MM.1S (cell line): ENCODE data around the gene MAML3.

Experiments used
- DNase-seq: peaks from one replicate; pipeline ENCODE4 v3.0.0-alpha.2; 2015
- H2AFZ ChIP-seq: fragments of 300-600 bp; sonication (generic); 2 replicates; pipeline ENCODE4 v1.6.0; 2016; ENCODE audit warnings: antibody characterized with exemption, low read length
- H3F3A ChIP-seq: fragments of 300-600 bp; sonication (generic); 2 replicates; pipeline ENCODE4 v1.6.1; 2016; ENCODE audit warnings: mild to moderate bottlenecking, antibody characterized with exemption, low read length, moderate library complexity, mixed read lengths; ENCODE audit not compliant: insufficient read depth
- H3K27ac ChIP-seq: fragments of 300-600 bp; sonication (generic); 2 replicates; pipeline ENCODE4 v1.5.1; 2016; ENCODE audit warnings: mild to moderate bottlenecking, low read length
- H3K27me3 ChIP-seq: fragments of 300-600 bp; sonication (generic); replicated peaks from 2 replicates; pipeline ENCODE4 v1.6.0; 2016; ENCODE audit warnings: low read length; ENCODE audit not compliant: insufficient read depth
- H3K36me3 ChIP-seq: fragments of 300-600 bp; sonication (generic); replicated peaks from 2 replicates; pipeline ENCODE4 v1.6.1; 2016; ENCODE audit warnings: mild to moderate bottlenecking, low read length, mixed read lengths; ENCODE audit not compliant: insufficient read depth
- H3K4me1 ChIP-seq: fragments of 300-600 bp; sonication (generic); 2 replicates; pipeline ENCODE4 v1.6.1; 2016; ENCODE audit warnings: low read length, mixed read lengths
- H3K4me2 ChIP-seq: fragments of 300-600 bp; sonication (generic); 2 replicates; pipeline ENCODE4 v1.6.0; 2016; ENCODE audit warnings: low read depth, low read length
- H3K4me3 ChIP-seq: fragments of 300-600 bp; sonication (generic); 2 replicates; pipeline ENCODE4 v1.5.1; 2016; ENCODE audit warnings: low read length, mixed read lengths
- H3K79me2 ChIP-seq: fragments of 300-600 bp; sonication (generic); 2 replicates; pipeline ENCODE4 v1.6.1; 2016; ENCODE audit warnings: mixed run types, low read length, mixed read lengths
- H3K9ac ChIP-seq: fragments of 300-600 bp; sonication (generic); 2 replicates; pipeline ENCODE4 v1.6.1; 2016; ENCODE audit warnings: low read length, mixed read lengths
- H3K9me2 ChIP-seq: fragments of 300-600 bp; sonication (generic); replicated peaks from 2 replicates; pipeline ENCODE4 v1.6.1; 2016; ENCODE audit warnings: mild to moderate bottlenecking, low read length, mixed read lengths; ENCODE audit not compliant: insufficient read depth
- H3K9me3 ChIP-seq: fragments of 300-600 bp; sonication (generic); replicated peaks from 2 replicates; pipeline ENCODE4 v1.6.1; 2016; ENCODE audit warnings: mild to moderate bottlenecking, low read length, mixed read lengths; ENCODE audit not compliant: insufficient read depth
- H4K20me1 ChIP-seq: fragments of 300-600 bp; sonication (generic); 2 replicates; pipeline ENCODE4 v1.6.1; 2016; ENCODE audit warnings: mild to moderate bottlenecking, low read length, moderate library complexity, mixed read lengths; ENCODE audit not compliant: insufficient read depth
- EZH2 ChIP-seq: fragments of 300-600 bp; sonication (generic); optimal IDR thresholded peaks from 2 replicates; pipeline ENCODE3; 2017; ENCODE audit warnings: low read depth, mild to moderate bottlenecking, antibody characterized with exemption, low read length, mixed read lengths
- EZH2phosphoT487 ChIP-seq: fragments of 300-600 bp; sonication (generic); IDR thresholded peaks from 2 replicates; pipeline ENCODE4 v1.6.1; 2018; ENCODE audit warnings: antibody characterized with exemption, low read length
- TF ChIP-seq, protein P1 (sequence below): fragments of 300-600 bp; sonication (generic); IDR thresholded peaks from 2 replicates; pipeline ENCODE4 v1.5.1; 2016; ENCODE audit warnings: antibody characterized with exemption, low read length, mixed read lengths

Gene MAML3

GRCh38 chr4:140091305-140091704 is 62.7 kb downstream of the MAML3 start:
- Histone ChIP-seq H3K36me3 (no peaks in the 10 kb centered on the region), H3K4me3 (no peak overlapping the region), H3K27me3 (no peaks in the 10 kb centered on the region), H3F3A (no peaks in the 10 kb centered on the region), H3K79me2 (no peaks in the 10 kb centered on the region), H3K9me3 (no peaks in the 10 kb centered on the region), H3K4me2 (no peak overlapping the region), H3K4me1 (no peaks in the 10 kb centered on the region), H3K27ac (no peak overlapping the region), H3K9ac (no peak overlapping the region), H4K20me1 (no peaks in the 10 kb centered on the region), H3K9me2 (no peaks in the 10 kb centered on the region), H2AFZ (no peak overlapping the region)
- TF ChIP-seq EZH2 = no peak
- TF ChIP-seq EZH2phosphoT487 = no peak
- TF ChIP-seq, protein P1, sequence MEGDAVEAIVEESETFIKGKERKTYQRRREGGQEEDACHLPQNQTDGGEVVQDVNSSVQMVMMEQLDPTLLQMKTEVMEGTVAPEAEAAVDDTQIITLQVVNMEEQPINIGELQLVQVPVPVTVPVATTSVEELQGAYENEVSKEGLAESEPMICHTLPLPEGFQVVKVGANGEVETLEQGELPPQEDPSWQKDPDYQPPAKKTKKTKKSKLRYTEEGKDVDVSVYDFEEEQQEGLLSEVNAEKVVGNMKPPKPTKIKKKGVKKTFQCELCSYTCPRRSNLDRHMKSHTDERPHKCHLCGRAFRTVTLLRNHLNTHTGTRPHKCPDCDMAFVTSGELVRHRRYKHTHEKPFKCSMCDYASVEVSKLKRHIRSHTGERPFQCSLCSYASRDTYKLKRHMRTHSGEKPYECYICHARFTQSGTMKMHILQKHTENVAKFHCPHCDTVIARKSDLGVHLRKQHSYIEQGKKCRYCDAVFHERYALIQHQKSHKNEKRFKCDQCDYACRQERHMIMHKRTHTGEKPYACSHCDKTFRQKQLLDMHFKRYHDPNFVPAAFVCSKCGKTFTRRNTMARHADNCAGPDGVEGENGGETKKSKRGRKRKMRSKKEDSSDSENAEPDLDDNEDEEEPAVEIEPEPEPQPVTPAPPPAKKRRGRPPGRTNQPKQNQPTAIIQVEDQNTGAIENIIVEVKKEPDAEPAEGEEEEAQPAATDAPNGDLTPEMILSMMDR = no peak
- no peak for DNase-seq

DNA sequence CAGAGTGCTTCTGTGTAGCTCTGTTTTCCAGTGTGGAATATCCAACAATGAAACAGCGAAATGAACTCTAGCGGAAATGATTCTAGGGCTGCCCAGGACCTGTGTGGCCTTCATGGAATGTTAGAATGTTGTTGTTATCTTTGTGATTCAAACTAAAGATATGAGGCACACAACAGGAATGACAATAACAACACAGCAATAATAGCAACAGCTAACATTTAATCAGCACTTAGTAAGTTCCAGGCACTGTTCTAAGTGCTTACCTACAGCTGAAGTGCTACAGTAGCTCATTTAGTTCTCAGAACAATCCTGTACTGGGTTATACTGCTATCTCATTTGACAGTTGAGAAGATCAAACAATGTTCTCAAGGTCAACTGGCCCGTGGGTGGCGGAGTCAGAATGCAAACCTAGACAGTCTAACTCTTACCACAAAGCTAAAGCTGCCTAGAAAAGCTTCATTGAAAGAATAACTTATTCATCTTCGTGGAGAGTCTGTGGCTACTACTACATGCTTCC is 63.7 kb downstream of the MAML3 start:
- H3K9me3 ChIP-seq = no peaks in the 10 kb centered on the region
- no peak overlapping the region for H3K4me2 ChIP-seq
- H3K79me2 ChIP-seq = no peaks in the 10 kb centered on the region
- no peak overlapping the region for H2AFZ ChIP-seq
- no peak overlapping the region for H3K9ac ChIP-seq
- no peak overlapping the region for H3K27ac ChIP-seq
- TF ChIP-seq EZH2 (no peak), EZH2phosphoT487 (no peak)
- TF ChIP-seq, protein P1 = no peak
- H3K9me2 ChIP-seq = no peaks in the 10 kb centered on the region
- H3K4me3 ChIP-seq = no peak overlapping the region
- no peak for DNase-seq
- no peaks in the 10 kb centered on the region for H3F3A ChIP-seq
- H3K4me1 ChIP-seq = no peaks in the 10 kb centered on the region
- no peaks in the 10 kb centered on the region for H3K27me3 ChIP-seq
- H3K36me3 ChIP-seq = no peaks in the 10 kb centered on the region
- H4K20me1 ChIP-seq = no peaks in the 10 kb centered on the region

DNA sequence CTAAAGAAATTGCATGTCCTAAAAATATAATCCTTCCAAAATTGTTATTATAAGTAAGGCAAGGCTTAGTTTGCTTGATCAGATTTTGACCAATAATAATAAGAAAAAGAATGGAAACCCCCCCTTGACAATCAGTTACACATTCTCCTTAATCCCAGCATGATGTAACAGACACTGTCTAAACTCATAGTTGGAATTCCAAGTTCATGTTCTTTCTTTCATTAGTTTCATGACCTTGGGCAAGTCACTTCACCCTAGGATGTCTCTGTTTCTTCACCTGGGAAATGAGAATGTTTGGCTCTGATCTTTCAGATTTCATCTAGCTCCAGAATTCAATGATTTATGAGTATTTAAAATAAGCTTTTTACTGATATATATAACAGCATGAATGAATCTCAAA is 64.8 kb downstream of the MAML3 start:
- Histone ChIP-seq H3K4me3 (no peak overlapping the region), H3K27me3 (no peaks in the 10 kb centered on the region), H3K4me1 (no peaks in the 10 kb centered on the region), H3K9me3 (no peaks in the 10 kb centered on the region), H3K9me2 (no peaks in the 10 kb centered on the region), H3K9ac (no peak overlapping the region), H3K27ac (no peak overlapping the region), H3F3A (no peaks in the 10 kb centered on the region), H3K4me2 (no peak overlapping the region), H2AFZ (no peak overlapping the region), H3K79me2 (no peaks in the 10 kb centered on the region), H3K36me3 (no peaks in the 10 kb centered on the region), H4K20me1 (no peaks in the 10 kb centered on the region)
- no peak for DNase-seq
- no peak for TF ChIP-seq EZH2
- TF ChIP-seq EZH2phosphoT487 = no peak
- TF ChIP-seq, protein P1 = no peak
